Measurements from ENCODE around the gene STK38L. TPM values are rescaled to one million over a fixed set of nuclear protein-coding genes. Genes with fewer than 3 reads are reported as not detected.

Gene STK38L
- total and polyA plus RNA-seq, 4 donors = 22.2 to 49.9 (median 40.6) TPM

DNA sequence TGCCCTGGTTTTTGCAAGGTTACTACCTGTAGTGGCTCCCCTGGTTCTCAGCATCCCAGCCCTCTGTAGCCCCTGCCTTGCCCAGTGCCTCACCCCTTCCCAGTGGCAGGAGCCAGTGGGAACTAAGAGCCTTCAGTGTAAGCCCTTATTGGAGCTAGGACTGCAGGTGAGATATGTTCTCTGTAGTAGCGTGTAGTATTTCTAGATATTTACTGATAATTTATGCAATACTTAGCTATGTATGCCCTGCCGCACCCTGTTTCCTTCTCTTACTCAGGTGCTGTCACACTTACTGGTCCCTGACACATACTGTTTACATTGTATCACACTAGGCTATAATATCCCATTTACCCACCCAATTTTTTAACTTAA lies 92.2 kb downstream of the STK38L start:
- Histone ChIP-seq H3K27ac (ENCODE audit: low read depth, low read length) (no peak overlapping the region), H3K27me3 (ENCODE audit: control insufficient read depth, insufficient read depth, low read length) (no peaks in the 10 kb centered on the region), H3K36me3 (ENCODE audit: control insufficient read depth, insufficient read depth, low read length) (no peaks in the 10 kb centered on the region), H3K4me3 (ENCODE audit: low read depth, low read length) (no peak overlapping the region), H3K9me3 (ENCODE audit: control insufficient read depth, insufficient read depth, low read length) (no peaks in the 10 kb centered on the region), H3K4me1 (ENCODE audit: control insufficient read depth, insufficient read depth, low read length) (peaks cover 5% of the 10 kb centered on the region)
- WGBS (ENCODE audit: insufficient coverage) = no CpG with 5 or more reads among the region's 2 CpGs
- DNase-seq (ENCODE audit: low read depth in 4 of 6, low spot score in 6 of 6) = no peak

DNA sequence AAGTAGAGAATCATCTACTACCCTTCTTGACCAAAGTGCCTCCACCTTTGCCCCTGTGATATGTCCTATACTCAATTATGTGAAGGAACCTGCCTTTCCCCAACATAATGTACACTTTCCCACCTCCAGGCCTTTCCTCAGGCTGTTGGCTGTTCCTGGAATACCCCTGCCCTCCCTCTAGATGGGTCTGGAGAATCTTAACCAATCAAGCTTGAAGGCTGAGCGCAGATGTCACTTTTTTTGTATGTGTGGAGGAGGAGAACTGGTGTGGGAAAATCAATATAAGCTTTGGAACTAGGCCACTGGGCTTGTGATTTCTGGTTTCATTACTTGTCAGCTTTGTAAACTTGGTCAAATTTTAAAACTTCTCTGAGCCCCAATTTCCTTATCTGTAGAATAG lies 93.3 kb downstream of the STK38L start:
- no CpG with 5 or more reads among the region's 1 CpG for WGBS (ENCODE audit: insufficient coverage)
- Histone ChIP-seq H3K9me3 (ENCODE audit: control insufficient read depth, insufficient read depth, low read length) (no peaks in the 10 kb centered on the region), H3K36me3 (ENCODE audit: control insufficient read depth, insufficient read depth, low read length) (no peaks in the 10 kb centered on the region), H3K27ac (ENCODE audit: low read depth, low read length) (no peak overlapping the region), H3K4me3 (ENCODE audit: low read depth, low read length) (no peak overlapping the region), H3K27me3 (ENCODE audit: control insufficient read depth, insufficient read depth, low read length) (no peaks in the 10 kb centered on the region), H3K4me1 (ENCODE audit: control insufficient read depth, insufficient read depth, low read length) (peaks cover 9% of the 10 kb centered on the region)
- DNase-seq (ENCODE audit: low read depth in 4 of 6, low spot score in 6 of 6) = no peak

DNA sequence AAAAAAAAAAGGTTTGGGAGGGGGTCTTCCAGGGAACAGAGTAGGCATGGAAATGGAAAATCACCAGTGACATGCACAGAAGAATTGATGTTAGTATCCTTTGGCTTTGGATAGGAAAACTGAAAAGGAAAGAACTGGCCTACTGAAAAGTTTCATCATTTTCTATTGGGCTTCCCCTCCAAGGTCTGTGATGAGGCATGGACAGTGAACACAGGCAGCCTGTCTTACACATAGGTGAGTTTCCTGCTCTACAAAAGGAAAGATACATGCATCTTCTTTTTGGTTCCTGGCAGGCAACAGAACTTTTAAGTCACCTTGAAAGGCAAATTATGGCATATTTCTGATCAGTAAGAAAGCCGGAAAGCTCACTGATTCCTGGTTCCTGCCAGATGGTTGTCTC lies 94.4 kb downstream of the STK38L start:
- H3K4me3 ChIP-seq (ENCODE audit: low read depth, low read length) = no peak overlapping the region
- no peaks in the 10 kb centered on the region for H3K27me3 ChIP-seq (ENCODE audit: control insufficient read depth, insufficient read depth, low read length)
- WGBS (ENCODE audit: insufficient coverage) = 100% methylated on average over 1 of the region's 1 CpG
- no peaks in the 10 kb centered on the region for H3K36me3 ChIP-seq (ENCODE audit: control insufficient read depth, insufficient read depth, low read length)
- no peaks in the 10 kb centered on the region for H3K9me3 ChIP-seq (ENCODE audit: control insufficient read depth, insufficient read depth, low read length)
- DNase-seq (ENCODE audit: low read depth in 4 of 6, low spot score in 6 of 6) = no peak
- peaks cover 7% of the 10 kb centered on the region for H3K4me1 ChIP-seq (ENCODE audit: control insufficient read depth, insufficient read depth, low read length)
- H3K27ac ChIP-seq (ENCODE audit: low read depth, low read length) = no peak overlapping the region

DNA sequence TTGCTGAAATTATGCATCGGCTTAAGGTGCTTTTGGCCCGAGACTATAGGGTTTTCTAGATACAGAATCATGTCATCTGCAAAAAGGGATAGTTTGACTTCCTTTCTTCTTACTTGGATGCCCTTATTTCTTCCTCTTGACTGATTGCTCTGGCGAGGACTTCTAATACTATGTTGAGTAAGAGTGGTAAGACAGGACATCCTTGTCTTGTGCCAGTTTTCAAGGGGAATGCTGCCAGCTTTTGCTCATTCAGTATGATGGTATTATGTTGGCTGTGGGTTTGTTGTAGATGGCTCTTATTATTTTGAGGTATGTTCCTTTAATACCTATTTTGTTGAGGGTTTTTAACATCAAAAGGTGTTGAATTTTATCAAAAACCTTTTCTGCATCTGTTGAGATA lies 96.9 kb downstream of the STK38L start:
- no peak overlapping the region for H3K4me3 ChIP-seq (ENCODE audit: low read depth, low read length)
- no peak for DNase-seq (ENCODE audit: low read depth in 4 of 6, low spot score in 6 of 6)
- H3K9me3 ChIP-seq (ENCODE audit: control insufficient read depth, insufficient read depth, low read length) = no peaks in the 10 kb centered on the region
- H3K4me1 ChIP-seq (ENCODE audit: control insufficient read depth, insufficient read depth, low read length) = peaks cover 7% of the 10 kb centered on the region
- no peak overlapping the region for H3K27ac ChIP-seq (ENCODE audit: low read depth, low read length)
- no CpG with 5 or more reads among the region's 3 CpGs for WGBS (ENCODE audit: insufficient coverage)
- H3K36me3 ChIP-seq (ENCODE audit: control insufficient read depth, insufficient read depth, low read length) = no peaks in the 10 kb centered on the region
- no peaks in the 10 kb centered on the region for H3K27me3 ChIP-seq (ENCODE audit: control insufficient read depth, insufficient read depth, low read length)

DNA sequence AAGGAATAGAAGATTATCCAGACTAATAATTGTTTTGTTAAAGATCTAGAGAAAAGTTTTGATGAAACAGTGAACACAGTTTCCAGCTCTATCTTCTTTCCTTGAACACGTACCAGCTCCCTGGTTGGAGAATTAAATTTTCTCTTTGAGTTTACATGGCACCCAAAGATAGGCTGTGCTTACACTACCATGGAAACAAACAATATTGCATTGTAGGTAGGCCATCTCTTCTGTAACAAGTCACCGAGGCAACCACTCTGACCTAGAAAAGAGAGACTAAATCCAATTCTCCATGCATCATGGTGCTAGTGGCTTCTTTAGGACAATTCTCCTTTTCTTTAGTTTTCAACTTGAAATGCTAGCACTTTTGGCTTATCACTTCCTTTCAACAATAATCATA lies 98.5 kb downstream of the STK38L start:
- Histone ChIP-seq H3K4me1 (ENCODE audit: control insufficient read depth, insufficient read depth, low read length) (peaks cover 7% of the 10 kb centered on the region), H3K36me3 (ENCODE audit: control insufficient read depth, insufficient read depth, low read length) (no peaks in the 10 kb centered on the region), H3K27ac (ENCODE audit: low read depth, low read length) (peak overlapping the region; percentile 17), H3K9me3 (ENCODE audit: control insufficient read depth, insufficient read depth, low read length) (no peaks in the 10 kb centered on the region), H3K27me3 (ENCODE audit: control insufficient read depth, insufficient read depth, low read length) (no peaks in the 10 kb centered on the region), H3K4me3 (ENCODE audit: low read depth, low read length) (no peak overlapping the region)
- 71% methylated on average over 1 of the region's 2 CpGs for WGBS (ENCODE audit: insufficient coverage)
- peak in 2 of 6 donors; percentile 44 to 65 for DNase-seq (ENCODE audit: low read depth in 4 of 6, low spot score in 6 of 6)

DNA sequence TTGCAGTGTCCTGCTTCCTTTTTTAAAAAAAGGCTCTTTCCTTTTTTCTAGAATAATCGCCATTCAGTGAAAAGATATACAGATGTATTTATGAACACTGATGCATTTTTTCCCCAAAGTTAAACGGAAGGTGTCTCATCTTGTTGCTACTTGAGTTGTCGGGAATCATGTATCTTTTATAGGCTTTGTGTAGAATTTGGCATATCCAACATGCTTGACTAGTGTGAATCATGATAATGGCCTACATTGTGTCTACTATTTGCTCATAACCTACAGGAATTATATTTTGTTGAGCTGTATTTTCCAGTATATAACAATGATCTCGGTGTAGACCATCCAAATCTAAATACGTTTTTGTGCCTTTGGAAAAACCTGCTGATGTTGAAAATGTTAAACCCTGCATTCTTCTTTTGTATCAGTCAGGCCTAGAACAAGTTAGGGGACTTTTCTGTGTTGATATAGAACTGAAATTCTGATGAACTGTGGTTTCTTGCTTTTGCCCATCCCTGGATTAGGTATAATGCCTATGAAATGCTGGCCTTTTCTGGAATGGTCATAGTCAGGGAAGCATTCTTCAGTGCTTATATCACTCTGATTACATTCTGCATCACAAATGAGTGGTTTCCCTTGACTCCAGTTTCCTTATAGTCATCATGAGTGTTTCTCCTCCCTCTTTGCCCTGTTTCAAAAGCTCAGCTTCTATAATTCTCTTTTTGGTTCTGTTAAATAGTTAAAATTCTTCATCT lies 99.3 kb downstream of the STK38L start:
- Histone ChIP-seq H3K4me1 (ENCODE audit: control insufficient read depth, insufficient read depth, low read length) (peaks cover 7% of the 10 kb centered on the region), H3K9me3 (ENCODE audit: control insufficient read depth, insufficient read depth, low read length) (no peaks in the 10 kb centered on the region), H3K27ac (ENCODE audit: low read depth, low read length) (no peak overlapping the region), H3K4me3 (ENCODE audit: low read depth, low read length) (no peak overlapping the region), H3K27me3 (ENCODE audit: control insufficient read depth, insufficient read depth, low read length) (no peaks in the 10 kb centered on the region), H3K36me3 (ENCODE audit: control insufficient read depth, insufficient read depth, low read length) (no peaks in the 10 kb centered on the region)
- no peak for DNase-seq (ENCODE audit: low read depth in 4 of 6, low spot score in 6 of 6)
- WGBS (ENCODE audit: insufficient coverage) = no CpG with 5 or more reads among the region's 5 CpGs

DNA sequence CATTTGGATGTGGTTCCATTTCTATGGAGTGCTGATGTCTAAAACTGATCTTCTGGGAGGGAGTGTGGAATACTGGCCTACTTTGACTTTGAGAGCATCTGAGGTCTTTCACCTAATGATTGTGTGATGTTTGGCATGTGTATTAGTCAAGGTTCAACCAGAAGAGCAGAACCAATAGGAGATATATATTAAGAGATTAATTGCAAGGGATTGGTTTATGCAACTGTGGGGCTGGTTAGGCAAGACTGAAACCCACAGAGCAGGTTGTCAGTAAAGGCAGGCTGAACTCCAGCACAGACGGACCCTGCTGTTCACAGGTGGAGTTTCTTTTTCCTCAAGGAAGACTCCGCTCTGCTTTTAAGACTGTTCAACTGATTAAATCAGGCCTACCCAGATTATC lies 100.2 kb downstream of the STK38L start:
- no peaks in the 10 kb centered on the region for H3K27me3 ChIP-seq (ENCODE audit: control insufficient read depth, insufficient read depth, low read length)
- H3K4me1 ChIP-seq (ENCODE audit: control insufficient read depth, insufficient read depth, low read length) = peaks cover 7% of the 10 kb centered on the region
- no peak for DNase-seq (ENCODE audit: low read depth in 4 of 6, low spot score in 6 of 6)
- no peak overlapping the region for H3K4me3 ChIP-seq (ENCODE audit: low read depth, low read length)
- 25% methylated on average over 1 of the region's 2 CpGs for WGBS (ENCODE audit: insufficient coverage)
- H3K27ac ChIP-seq (ENCODE audit: low read depth, low read length) = no peak overlapping the region
- H3K36me3 ChIP-seq (ENCODE audit: control insufficient read depth, insufficient read depth, low read length) = no peaks in the 10 kb centered on the region
- H3K9me3 ChIP-seq (ENCODE audit: control insufficient read depth, insufficient read depth, low read length) = no peaks in the 10 kb centered on the region

DNA sequence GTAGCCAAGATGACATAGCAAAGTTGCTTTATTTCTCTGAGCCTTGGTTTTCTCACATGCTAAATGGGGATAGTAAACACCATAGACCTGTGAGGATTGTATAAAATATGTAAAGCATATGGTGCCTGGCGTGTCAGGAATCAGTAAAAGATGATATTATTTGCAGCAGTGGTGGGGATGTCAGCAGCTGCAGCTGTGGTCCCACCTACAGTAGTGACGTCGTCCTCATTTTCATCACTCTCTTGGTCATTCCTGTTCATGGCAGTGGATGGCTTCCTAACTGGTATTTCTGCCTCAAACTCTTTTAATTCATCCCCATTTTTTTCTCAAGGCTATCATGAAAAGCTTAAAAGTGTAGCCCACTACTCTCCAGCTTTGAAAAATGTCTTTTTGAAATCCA lies 100.7 kb downstream of the STK38L start:
- no peaks in the 10 kb centered on the region for H3K36me3 ChIP-seq (ENCODE audit: control insufficient read depth, insufficient read depth, low read length)
- H3K27ac ChIP-seq (ENCODE audit: low read depth, low read length) = no peak overlapping the region
- 59% methylated on average over 3 of the region's 3 CpGs for WGBS (ENCODE audit: insufficient coverage)
- no peak for DNase-seq (ENCODE audit: low read depth in 4 of 6, low spot score in 6 of 6)
- H3K4me1 ChIP-seq (ENCODE audit: control insufficient read depth, insufficient read depth, low read length) = peaks cover 7% of the 10 kb centered on the region
- H3K27me3 ChIP-seq (ENCODE audit: control insufficient read depth, insufficient read depth, low read length) = no peaks in the 10 kb centered on the region
- no peaks in the 10 kb centered on the region for H3K9me3 ChIP-seq (ENCODE audit: control insufficient read depth, insufficient read depth, low read length)
- H3K4me3 ChIP-seq (ENCODE audit: low read depth, low read length) = no peak overlapping the region

DNA sequence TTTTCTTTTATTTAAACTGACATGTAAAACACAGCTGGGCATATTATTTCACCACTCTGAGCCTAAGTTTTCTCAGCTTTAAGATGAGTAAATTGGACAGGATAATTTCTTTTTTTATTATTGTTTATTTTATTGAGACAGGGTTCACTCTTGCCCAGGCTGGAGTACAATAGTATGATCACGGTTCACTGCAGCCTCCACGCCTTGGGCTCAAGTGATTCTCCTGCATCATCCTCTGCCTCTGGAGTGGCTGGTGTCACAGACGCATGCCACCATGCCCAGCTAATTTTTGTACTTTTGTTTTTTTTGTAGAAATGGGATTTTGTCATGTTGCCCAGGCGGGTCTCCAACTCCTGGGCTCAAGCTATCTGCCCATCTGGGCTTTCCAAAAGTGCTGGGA lies 101.3 kb downstream of the STK38L start:
- Histone ChIP-seq H3K9me3 (ENCODE audit: control insufficient read depth, insufficient read depth, low read length) (no peaks in the 10 kb centered on the region), H3K27ac (ENCODE audit: low read depth, low read length) (no peak overlapping the region), H3K36me3 (ENCODE audit: control insufficient read depth, insufficient read depth, low read length) (no peaks in the 10 kb centered on the region), H3K4me3 (ENCODE audit: low read depth, low read length) (no peak overlapping the region), H3K27me3 (ENCODE audit: control insufficient read depth, insufficient read depth, low read length) (no peaks in the 10 kb centered on the region), H3K4me1 (ENCODE audit: control insufficient read depth, insufficient read depth, low read length) (peaks cover 7% of the 10 kb centered on the region)
- whole genome bisulfite sequencing (ENCODE audit: insufficient coverage) = 66% methylated on average over 4 of the region's 4 CpGs
- DNase-seq (ENCODE audit: low read depth in 4 of 6, low spot score in 6 of 6) = no peak

DNA sequence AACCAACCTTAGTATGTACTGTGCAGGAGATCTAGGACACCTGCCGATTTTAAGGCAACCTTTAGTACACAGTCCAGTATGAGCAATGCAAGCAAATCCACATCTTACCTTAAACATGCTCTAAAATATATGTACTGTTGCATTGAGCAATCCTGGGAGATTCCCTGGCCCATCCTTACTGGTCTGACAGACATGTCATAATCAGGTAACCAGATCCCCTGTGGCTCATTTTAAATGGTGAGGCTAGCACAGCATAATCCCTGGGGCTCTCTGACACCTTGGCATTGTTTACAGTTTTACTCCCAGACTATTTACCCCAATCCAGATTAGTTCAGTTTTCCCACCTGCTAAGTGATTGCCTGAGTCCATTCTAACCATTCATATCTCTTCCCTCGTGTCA lies 103.7 kb downstream of the STK38L start:
- H3K27me3 ChIP-seq (ENCODE audit: control insufficient read depth, insufficient read depth, low read length) = no peaks in the 10 kb centered on the region
- WGBS (ENCODE audit: insufficient coverage) = 100% methylated on average over 1 of the region's 2 CpGs
- no peak overlapping the region for H3K4me3 ChIP-seq (ENCODE audit: low read depth, low read length)
- H3K4me1 ChIP-seq (ENCODE audit: control insufficient read depth, insufficient read depth, low read length) = peaks cover 3% of the 10 kb centered on the region
- H3K36me3 ChIP-seq (ENCODE audit: control insufficient read depth, insufficient read depth, low read length) = no peaks in the 10 kb centered on the region
- no peaks in the 10 kb centered on the region for H3K9me3 ChIP-seq (ENCODE audit: control insufficient read depth, insufficient read depth, low read length)
- DNase-seq (ENCODE audit: low read depth in 4 of 6, low spot score in 6 of 6) = no peak
- H3K27ac ChIP-seq (ENCODE audit: low read depth, low read length) = no peak overlapping the region

Data from spinal cord (tissue), 10 donors.